GM18511 (cell line): Measurements from ENCODE around the gene SAMD14.

ENCODE experiments used
- ATAC-seq: cut with Tn5 transposase; IDR thresholded peaks from one replicate; pipeline ENCODE4 v1.9.1; 2021; ENCODE audit warnings: mild to moderate bottlenecking, moderate library complexity; ENCODE audit not compliant: unreplicated experiment

The SAMD14 gene

GRCh38 chr17:50097926-50098325 is 32.0 kb downstream of the SAMD14 start:
- ATAC-seq, result no peak

- ATAC-seq, result no peak
These were observed 32.5 kb downstream of the SAMD14 start for GRCh38 chr17:50097455-50097854.

GRCh38 chr17:50096758-50097157 is 33.2 kb downstream of the SAMD14 start:
- no peak for ATAC-seq

GRCh38 chr17:50096092-50096491 is 33.9 kb downstream of the SAMD14 start:
- ATAC-seq, result no peak

GRCh38 chr17:50095626-50096037 is 34.3 kb downstream of the SAMD14 start:
- ATAC-seq, result no peak

GRCh38 chr17:50094753-50095619 is 35.0 kb downstream of the SAMD14 start, which contains the start of gene PDK2:
TSS of gene PDK2 (plus strand) at chr17:50095351. CDS start at chr17:50095436, 85 bp downstream.
- ATAC-seq, result peak; percentile 93

- ATAC-seq, result peak; percentile 52
These were observed 35.7 kb downstream of the SAMD14 start for GRCh38 chr17:50094243-50094752.

GRCh38 chr17:50093807-50094206 is 36.2 kb downstream of the SAMD14 start:
- ATAC-seq, result no peak

- ATAC-seq, result no peak
These were observed 36.7 kb downstream of the SAMD14 start for GRCh38 chr17:50093246-50093645.

GRCh38 chr17:50091918-50092285 is 38.1 kb downstream of the SAMD14 start:
- no peak for ATAC-seq

- ATAC-seq, result no peak
These were observed 38.7 kb downstream of the SAMD14 start for GRCh38 chr17:50090971-50091917.

GRCh38 chr17:50090071-50090470 is 39.9 kb downstream of the SAMD14 start:
- no peak for ATAC-seq

- ATAC-seq, result no peak
These were observed 40.8 kb downstream of the SAMD14 start for GRCh38 chr17:50088952-50089825.

- ATAC-seq, result no peak
These were observed 42.0 kb downstream of the SAMD14 start for GRCh38 chr17:50087912-50088405.

GRCh38 chr17:50087246-50087911 is 42.6 kb downstream of the SAMD14 start:
- no peak for ATAC-seq

GRCh38 chr17:50081757-50082156 is 48.2 kb downstream of the SAMD14 start:
- ATAC-seq, result no peak

GRCh38 chr17:50080827-50081226 is 49.1 kb downstream of the SAMD14 start:
- no peak for ATAC-seq

- ATAC-seq, result no peak
These were observed 49.9 kb downstream of the SAMD14 start for GRCh38 chr17:50080096-50080480.

GRCh38 chr17:50079334-50080095 is 50.4 kb downstream of the SAMD14 start:
- no peak for ATAC-seq
